GM18502 (cell line): Measurements from ENCODE around the gene KLF1.
"Not testable (repeated sequence)": the region's sequence is repeated elsewhere in the genome, so short reads cannot be mapped to it uniquely, and the experiment has no call there.

Experiments
- ATAC-seq: cut with Tn5 transposase; IDR thresholded peaks from one replicate; pipeline ENCODE4 v1.9.1; 2021; ENCODE audit warnings: mild to moderate bottlenecking; ENCODE audit not compliant: unreplicated experiment, poor library complexity

The KLF1 gene

GRCh38 chr19:12868540-12869112, 18.4 kb downstream of the KLF1 start:
- no peak for ATAC-seq

GRCh38 chr19:12867120-12868099, 19.6 kb downstream of the KLF1 start:
- ATAC-seq: no peak

- no peak for ATAC-seq
These were observed 20.4 kb downstream of the KLF1 start for GRCh38 chr19:12866416-12867119.

GRCh38 chr19:12865746-12866415, 21.1 kb downstream of the KLF1 start:
- no peak for ATAC-seq

- no peak for ATAC-seq
These were observed 22.0 kb downstream of the KLF1 start for GRCh38 chr19:12864721-12865715.

GRCh38 chr19:12864143-12864542, 22.9 kb downstream of the KLF1 start:
- ATAC-seq: no peak

GRCh38 chr19:12859546-12859945, 27.5 kb downstream of the KLF1 start:
- no peak for ATAC-seq

GRCh38 chr19:12858041-12858928, 28.7 kb downstream of the KLF1 start:
- ATAC-seq: no peak

- no peak for ATAC-seq
These were observed 30.3 kb downstream of the KLF1 start for GRCh38 chr19:12856653-12857052.

GRCh38 chr19:12847159-12848139, 39.6 kb downstream of the KLF1 start:
- peak; percentile 61 for ATAC-seq

- not testable (repeated sequence) for ATAC-seq
These were observed 40.4 kb downstream of the KLF1 start for GRCh38 chr19:12846613-12847012.

- ATAC-seq: no peak
These were observed 42.8 kb downstream of the KLF1 start for GRCh38 chr19:12843999-12844732.

- no peak for ATAC-seq
These were observed 43.7 kb downstream of the KLF1 start for GRCh38 chr19:12843328-12843727.

- no peak for ATAC-seq
These were observed 44.5 kb downstream of the KLF1 start for GRCh38 chr19:12842511-12842910.

GRCh38 chr19:12841094-12841493, 45.9 kb downstream of the KLF1 start:
- no peak for ATAC-seq
